Measurements from ENCODE around the gene ATXN1. TPM values are rescaled to one million over a fixed set of nuclear protein-coding genes. Genes with fewer than 3 reads are reported as not detected.

ATXN1 gene
- total RNA-seq, 1 experiment from 2014 or later: 25.6 TPM

DNA sequence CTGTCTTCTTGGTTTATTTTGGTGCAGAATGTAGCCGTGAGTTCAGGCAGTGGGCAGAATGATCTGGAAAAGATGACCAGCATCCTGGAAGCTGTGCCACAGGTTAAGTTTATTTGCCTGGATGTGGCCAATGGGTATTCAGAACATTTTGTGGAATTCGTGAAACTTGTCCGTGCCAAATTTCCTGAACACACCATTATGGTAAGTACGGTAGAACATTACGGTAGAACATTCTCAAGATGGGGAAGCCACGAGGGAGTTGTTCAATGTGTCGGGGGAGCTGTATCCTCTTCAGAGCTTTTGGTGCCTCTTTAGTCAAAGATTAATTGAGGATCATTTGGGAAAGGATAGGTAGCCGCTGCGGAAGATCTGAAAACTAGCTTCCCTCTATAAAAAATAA is 506.7 kb downstream of the ATXN1 start:
- Histone ChIP-seq H3K4me1 (ENCODE audit: insufficient read depth, low read length, poor library complexity, severe bottlenecking) (no peaks in the 10 kb centered on the region), H3K27me3 (replicated peaks; ENCODE audit: insufficient read depth, low read depth, low read length, poor library complexity) (no peaks in the 10 kb centered on the region), H3K4me3 (ENCODE audit: low read depth, low read length, poor library complexity, severe bottlenecking) (no peak overlapping the region), H3K9me3 (ENCODE audit: low read depth, low read length, poor library complexity, severe bottlenecking) (no peaks in the 10 kb centered on the region), H3K36me3 (ENCODE audit: insufficient read depth, low read length, poor library complexity, severe bottlenecking) (no peaks in the 10 kb centered on the region), H3K27ac (ENCODE audit: low read depth, low read length, poor library complexity, severe bottlenecking) (no peak overlapping the region)
- POLR2A ChIA-PET (ENCODE audit: low non-redundant PET): no interaction called here
- intact Hi-C loops (cut with micrococcal nuclease; ENCODE audit: unreplicated experiment): no loop called here
- CTCF ChIA-PET: no interaction called here
- no peak for DNase-seq (ENCODE audit: low spot score)
- TF ChIP-seq EZH2 (IDR thresholded peaks at IDR 0.05; ENCODE audit: borderline replicate concordance, low read depth, low read length, poor library complexity, severe bottlenecking) (no peak), CTCF (conservative IDR thresholded peaks at IDR 0.05; ENCODE audit: low read depth, low read length) (no peak)
- no TSS peak for BruUV-seq (replicated peaks)

DNA sequence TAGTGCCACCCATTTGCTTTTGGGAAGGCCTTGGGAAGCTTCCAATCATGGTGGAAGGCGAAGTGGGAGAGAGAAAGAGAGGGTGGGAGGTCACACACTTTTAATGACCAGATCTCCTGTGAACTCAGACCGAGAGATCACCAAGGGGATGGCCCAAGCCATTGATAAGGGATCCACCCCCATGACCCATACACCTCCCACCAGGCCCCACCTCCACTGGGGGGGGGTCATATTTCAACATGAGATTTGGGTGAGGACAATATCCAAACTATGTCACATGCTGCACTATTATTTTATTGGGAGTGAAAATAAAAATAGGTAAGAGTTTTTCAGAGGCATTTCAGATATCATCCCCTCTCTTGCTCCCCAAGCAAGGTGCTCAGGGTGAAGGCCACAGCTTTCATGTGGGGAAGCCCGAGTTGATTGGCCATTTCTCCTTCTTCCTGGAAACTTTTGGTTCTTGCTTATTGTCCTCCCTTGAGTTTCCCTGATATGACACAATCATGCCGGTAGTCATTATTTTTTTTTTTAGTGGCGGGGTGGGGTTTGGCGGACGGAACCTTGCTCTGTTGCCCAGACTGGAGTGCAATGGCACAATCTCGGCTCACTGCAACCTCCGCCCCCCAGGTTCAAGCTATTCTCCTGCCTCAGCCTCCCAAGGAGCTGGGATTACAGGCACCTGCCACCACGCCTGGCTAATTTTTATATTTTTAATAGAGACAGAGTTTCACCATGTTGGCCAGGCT is 507.7 kb downstream of the ATXN1 start:
- H3K36me3 ChIP-seq (ENCODE audit: insufficient read depth, low read length, poor library complexity, severe bottlenecking): no peaks in the 10 kb centered on the region
- DNase-seq (ENCODE audit: low spot score): no peak
- no peaks in the 10 kb centered on the region for H3K4me1 ChIP-seq (ENCODE audit: insufficient read depth, low read length, poor library complexity, severe bottlenecking)
- no peak for TF ChIP-seq EZH2 (IDR thresholded peaks at IDR 0.05; ENCODE audit: borderline replicate concordance, low read depth, low read length, poor library complexity, severe bottlenecking)
- no peak for TF ChIP-seq CTCF (conservative IDR thresholded peaks at IDR 0.05; ENCODE audit: low read depth, low read length)
- ChIA-PET CTCF (no interaction called here), POLR2A (ENCODE audit: low non-redundant PET) (no interaction called here)
- no peak overlapping the region for H3K27ac ChIP-seq (ENCODE audit: low read depth, low read length, poor library complexity, severe bottlenecking)
- intact Hi-C loops (cut with micrococcal nuclease; ENCODE audit: unreplicated experiment): no loop called here
- no peak overlapping the region for H3K4me3 ChIP-seq (ENCODE audit: low read depth, low read length, poor library complexity, severe bottlenecking)
- BruUV-seq (replicated peaks): no TSS peak
- no peaks in the 10 kb centered on the region for H3K9me3 ChIP-seq (ENCODE audit: low read depth, low read length, poor library complexity, severe bottlenecking)
- no peaks in the 10 kb centered on the region for H3K27me3 ChIP-seq (replicated peaks; ENCODE audit: insufficient read depth, low read depth, low read length, poor library complexity)

GRCh38 chr6:16252686-16253299 is 508.5 kb downstream of the ATXN1 start:
- intact Hi-C loops (cut with micrococcal nuclease; ENCODE audit: unreplicated experiment): no loop called here
- TF ChIP-seq CTCF (conservative IDR thresholded peaks at IDR 0.05; ENCODE audit: low read depth, low read length) (no peak), EZH2 (IDR thresholded peaks at IDR 0.05; ENCODE audit: borderline replicate concordance, low read depth, low read length, poor library complexity, severe bottlenecking) (no peak)
- Histone ChIP-seq H3K36me3 (ENCODE audit: insufficient read depth, low read length, poor library complexity, severe bottlenecking) (no peaks in the 10 kb centered on the region), H3K9me3 (ENCODE audit: low read depth, low read length, poor library complexity, severe bottlenecking) (no peaks in the 10 kb centered on the region), H3K4me3 (ENCODE audit: low read depth, low read length, poor library complexity, severe bottlenecking) (no peak overlapping the region), H3K4me1 (ENCODE audit: insufficient read depth, low read length, poor library complexity, severe bottlenecking) (no peaks in the 10 kb centered on the region), H3K27me3 (replicated peaks; ENCODE audit: insufficient read depth, low read depth, low read length, poor library complexity) (no peaks in the 10 kb centered on the region), H3K27ac (ENCODE audit: low read depth, low read length, poor library complexity, severe bottlenecking) (no peak overlapping the region)
- BruUV-seq (replicated peaks): no TSS peak
- DNase-seq (ENCODE audit: low spot score): no peak
- ChIA-PET CTCF (no interaction called here), POLR2A (ENCODE audit: low non-redundant PET) (no interaction called here)
